HG03432 (cell line): Measurements from ENCODE around the gene CHMP4A.

Source experiments
- ATAC-seq: cut with Tn5 transposase; IDR thresholded peaks from one replicate; pipeline ENCODE4 v1.9.1; 2021; ENCODE audit warnings: mild to moderate bottlenecking, moderate library complexity; ENCODE audit not compliant: unreplicated experiment

Gene CHMP4A

GRCh38 chr14:24179961-24180796, 33.1 kb downstream of the CHMP4A start:
- ATAC-seq, result no peak

GRCh38 chr14:24179294-24179960, 33.9 kb downstream of the CHMP4A start:
- ATAC-seq, result no peak

DNA sequence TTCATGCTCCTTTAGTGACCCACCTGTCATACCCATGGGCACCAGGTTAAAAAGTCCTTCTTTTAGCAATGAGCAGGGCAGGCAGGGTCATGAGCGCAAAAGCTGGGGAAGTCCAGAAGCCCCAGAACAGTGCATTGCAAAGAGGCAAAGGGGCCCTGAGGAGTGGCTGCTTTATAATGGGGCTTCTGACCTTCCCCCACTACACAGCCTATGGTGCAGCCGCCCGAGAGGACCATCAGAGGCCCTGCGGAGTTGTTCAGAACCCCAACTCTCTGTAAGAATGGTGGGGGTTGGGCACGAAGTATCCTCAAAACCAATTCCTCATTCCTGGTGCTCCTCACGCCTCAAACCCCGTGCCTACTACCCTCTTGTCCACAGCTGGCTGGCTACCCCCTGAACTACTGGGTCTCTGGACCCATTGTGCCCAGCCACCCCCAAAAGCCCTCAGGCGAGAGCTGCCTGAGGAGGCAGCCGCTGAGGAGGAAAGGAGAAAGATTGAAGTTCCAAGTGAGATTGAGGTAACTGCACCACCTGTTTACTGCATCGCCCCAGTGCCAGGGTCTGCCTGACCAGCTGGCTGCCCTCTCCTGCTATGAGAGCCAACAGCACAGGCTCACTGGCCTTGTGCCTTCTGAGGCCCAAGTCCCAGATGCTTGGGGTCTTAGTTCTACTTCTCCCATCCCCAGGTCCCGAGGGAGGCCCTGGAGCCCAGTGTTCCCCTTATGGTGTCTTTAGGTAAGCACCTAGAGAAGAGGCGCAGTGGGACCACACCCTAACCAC, 34.7 kb downstream of the CHMP4A start:
- no peak for ATAC-seq

DNA sequence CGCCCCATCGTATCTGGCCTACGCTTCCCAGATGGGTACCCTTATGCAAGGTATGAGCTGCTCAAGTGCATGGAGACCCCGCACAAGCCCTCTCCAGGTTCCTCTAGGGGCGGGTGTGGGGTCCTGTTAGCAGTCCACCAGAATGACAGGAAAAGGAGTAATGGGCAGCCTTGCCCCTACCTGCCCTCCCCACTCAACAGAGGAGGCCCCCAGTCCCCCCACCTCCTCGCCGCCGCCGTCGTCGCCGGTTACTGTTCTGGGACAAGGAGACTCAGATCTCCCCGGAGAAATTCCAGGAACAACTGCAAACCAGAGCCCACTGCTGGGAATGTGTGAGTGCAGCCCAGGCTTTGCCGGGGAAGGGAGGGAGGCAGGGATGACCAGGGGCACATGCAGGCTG, 35.4 kb downstream of the CHMP4A start:
- no peak for ATAC-seq

DNA sequence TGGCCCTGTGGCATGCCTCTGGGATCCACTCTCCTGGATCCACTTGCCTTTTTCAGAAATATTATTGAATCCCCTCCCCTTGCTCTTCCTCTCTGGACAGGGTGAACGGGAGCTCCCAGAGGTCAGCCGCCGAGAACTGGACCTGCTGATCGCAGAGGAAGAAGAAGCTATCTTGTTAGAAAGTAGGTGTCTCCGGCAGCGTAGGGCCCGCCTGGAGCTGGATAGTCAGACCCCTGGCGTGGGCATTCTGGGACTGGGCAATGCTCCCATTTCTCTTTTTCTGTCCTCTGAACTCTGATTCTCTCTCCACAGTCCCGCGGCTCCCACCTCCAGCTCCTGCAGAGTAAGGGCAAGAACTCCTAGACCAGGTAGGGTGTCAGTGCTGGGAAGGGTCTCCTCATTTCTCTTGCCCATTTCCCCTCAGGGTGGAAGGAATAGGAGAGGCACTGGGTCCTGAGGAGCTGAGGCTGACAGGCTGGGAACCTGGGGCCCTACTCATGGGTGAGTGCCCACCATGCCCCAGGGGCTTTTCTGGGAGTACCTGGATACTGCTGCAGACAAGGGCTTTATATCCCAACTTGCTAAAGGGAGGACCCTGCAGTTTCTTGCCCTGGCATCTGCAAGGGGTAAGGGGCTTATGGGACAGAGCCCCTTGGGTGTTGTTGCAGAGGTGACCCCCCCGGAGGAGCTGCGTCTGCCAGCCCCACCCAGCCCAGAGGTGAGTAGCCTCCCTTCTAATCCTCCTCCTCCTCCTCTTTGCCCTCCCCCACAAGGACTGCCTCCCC, 36.1 kb downstream of the CHMP4A start:
- ATAC-seq, result no peak

DNA sequence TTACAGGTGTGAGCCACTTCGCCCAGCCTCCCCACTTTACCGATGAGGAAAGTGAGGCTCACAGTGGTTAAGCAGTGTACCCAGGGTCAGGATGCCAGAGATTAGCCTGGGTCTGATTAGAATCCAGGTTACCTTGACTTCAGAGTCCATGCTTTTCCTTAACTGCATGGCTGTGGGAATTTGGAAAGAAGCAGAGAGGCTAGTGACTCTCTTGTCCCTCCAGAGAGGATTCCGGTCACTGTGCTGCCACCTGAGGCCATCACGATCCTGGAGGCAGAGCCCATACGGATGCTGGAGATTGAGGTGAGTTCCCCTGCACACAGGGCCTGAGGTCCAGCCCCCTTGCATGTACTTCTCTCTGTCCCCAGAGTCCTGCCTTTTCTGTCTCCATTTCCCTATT, 36.7 kb downstream of the CHMP4A start:
- ATAC-seq, result no peak

DNA sequence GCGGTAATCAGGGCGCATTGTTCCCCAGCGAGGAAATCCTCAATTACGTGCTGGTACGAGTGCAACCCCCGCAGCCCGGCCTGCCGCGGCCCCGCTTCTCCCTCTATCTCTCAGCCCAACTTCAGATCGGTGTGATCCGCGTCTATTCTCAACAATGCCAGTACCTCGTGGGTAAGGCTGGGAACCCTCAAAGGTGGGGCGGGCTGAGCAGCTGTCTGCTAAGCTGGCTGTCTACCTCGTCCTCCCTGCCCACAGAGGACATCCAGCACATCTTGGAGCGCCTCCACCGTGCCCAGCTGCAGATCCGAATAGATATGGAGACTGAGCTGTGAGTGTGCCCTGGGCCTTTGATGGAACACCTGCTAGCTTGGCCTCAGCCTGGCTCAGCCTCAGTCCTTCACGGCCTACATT, 40.4 kb downstream of the CHMP4A start:
- no peak for ATAC-seq

GRCh38 chr14:24172261-24172860, 40.9 kb downstream of the CHMP4A start:
- ATAC-seq, result no peak

DNA sequence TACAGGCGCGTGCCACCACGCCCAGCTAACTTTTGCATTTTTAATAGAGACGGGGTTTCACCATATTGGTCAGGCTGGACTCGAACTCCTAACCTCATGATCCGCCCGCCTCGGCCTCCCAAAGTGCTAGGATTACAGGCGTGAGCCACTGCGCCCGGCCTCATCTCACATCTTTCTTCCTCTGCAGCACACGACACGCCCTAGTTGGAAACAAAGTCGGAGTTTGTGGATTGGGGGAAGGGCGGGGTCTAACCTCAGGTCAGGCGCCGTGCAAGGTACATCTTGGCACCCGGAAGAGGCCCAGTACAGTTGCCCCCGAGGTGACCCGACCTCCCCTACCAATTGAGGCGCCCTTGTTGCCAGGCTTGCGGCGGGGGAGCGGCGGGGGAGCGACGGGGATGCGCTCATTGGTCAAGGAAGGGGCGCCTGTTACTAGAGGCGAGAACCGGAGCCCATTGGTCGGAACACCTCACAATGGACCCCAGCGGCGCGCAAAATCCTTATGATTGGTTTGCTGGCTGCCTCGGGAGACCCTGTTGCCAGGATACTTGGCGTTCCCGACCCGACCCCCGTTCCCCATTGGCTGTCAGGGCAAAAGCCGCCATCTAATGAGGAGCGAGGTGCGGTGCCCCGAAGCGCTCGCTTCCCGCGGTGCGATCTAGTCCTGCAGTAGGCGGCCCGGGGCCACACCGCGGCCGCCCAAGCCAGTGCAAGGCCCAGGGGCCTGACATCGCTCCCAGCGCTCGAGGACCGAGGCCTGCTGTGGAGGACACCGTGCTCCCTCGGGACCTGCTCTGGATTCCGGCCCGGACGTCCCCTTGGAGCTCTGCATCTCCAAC, 41.6 kb downstream of the CHMP4A start, which contains the start of gene REC8:
TSS of gene REC8 (plus strand) at position 659 of the 839 bp plus-strand sequence. CDS start 473 bp downstream, outside the sequence.
- ATAC-seq, result peak; percentile 91

DNA sequence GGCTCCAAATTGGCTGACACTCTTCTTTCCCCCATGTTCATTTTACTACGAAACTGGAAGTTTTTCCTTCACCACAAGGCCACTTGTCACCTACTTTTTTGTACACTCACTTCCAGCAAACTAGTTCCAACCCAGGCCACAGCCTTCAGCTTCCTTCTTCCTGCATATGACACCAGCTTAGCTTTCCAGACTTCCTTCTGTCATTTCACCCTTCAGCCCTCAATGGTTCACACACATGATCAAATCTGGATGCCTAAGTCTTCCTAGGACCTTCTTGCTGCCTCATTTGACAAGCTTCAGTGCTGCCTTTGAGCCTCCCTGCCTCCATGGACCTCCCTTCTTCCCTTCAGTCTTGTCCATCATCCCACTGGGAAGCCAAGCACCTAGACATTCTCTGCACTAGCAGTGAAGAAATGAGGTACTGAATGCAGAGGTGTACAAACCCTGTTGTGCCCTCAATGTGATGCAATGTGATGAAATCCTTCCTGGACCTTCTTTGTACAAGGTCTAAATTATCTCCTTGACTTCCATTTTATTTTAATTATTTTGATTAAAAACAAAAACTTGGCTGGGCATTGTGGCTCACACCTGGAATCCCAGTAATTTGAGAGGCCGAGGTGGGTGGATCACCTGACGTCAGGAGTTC, 45.7 kb downstream of the CHMP4A start:
- no peak for ATAC-seq

DNA sequence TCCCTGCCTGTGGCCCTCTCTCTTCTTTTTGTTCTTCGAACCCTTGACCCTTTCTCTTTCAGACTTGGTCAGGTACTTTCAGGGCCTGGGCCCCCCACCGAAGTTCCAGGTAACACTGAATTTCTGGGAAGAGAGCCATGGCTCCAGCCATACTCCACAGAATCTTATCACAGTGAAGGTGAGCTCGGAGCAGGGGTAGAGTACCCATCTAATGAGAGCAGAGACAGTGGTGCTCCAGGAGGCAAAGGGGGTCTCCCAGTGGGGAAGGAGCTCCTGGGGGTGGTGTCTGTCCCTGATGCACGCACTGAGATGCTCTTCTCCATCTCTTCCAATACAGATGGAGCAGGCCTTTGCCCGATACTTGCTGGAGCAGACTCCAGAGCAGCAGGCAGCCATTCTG, 47.5 kb downstream of the CHMP4A start:
- ATAC-seq, result no peak

DNA sequence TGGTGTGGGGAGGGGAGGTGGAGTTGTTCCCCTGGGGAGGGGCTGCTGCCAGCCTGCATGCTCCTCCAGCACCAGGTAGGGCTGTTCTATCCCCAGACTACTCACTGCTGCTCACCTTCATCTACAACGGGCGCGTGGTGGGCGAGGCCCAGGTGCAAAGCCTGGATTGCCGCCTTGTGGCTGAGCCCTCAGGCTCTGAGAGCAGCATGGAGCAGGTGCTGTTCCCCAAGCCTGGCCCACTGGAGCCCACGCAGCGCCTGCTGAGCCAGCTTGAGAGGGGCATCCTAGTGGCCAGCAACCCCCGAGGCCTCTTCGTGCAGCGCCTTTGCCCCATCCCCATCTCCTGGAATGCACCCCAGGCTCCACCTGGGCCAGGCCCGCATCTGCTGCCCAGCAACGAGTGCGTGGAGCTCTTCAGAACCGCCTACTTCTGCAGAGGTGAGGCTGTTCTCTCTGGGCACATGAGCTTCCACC, 48.7 kb downstream of the CHMP4A start:
- ATAC-seq, result no peak

DNA sequence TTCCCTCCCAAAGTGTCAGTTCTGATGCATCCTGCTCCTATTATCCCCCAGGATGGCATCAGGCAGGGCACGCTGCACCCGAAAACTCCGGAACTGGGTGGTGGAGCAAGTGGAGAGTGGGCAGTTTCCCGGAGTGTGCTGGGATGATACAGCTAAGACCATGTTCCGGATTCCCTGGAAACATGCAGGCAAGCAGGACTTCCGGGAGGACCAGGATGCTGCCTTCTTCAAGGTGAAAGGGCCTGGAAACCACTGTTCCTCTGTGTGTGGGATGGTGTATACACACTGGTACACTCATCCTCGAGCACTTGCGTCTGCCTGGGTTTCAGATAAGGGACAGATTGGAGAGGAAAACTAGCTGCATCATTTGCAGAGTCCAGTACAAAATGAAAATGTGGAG, 51.2 kb downstream of the CHMP4A start:
- no peak for ATAC-seq

DNA sequence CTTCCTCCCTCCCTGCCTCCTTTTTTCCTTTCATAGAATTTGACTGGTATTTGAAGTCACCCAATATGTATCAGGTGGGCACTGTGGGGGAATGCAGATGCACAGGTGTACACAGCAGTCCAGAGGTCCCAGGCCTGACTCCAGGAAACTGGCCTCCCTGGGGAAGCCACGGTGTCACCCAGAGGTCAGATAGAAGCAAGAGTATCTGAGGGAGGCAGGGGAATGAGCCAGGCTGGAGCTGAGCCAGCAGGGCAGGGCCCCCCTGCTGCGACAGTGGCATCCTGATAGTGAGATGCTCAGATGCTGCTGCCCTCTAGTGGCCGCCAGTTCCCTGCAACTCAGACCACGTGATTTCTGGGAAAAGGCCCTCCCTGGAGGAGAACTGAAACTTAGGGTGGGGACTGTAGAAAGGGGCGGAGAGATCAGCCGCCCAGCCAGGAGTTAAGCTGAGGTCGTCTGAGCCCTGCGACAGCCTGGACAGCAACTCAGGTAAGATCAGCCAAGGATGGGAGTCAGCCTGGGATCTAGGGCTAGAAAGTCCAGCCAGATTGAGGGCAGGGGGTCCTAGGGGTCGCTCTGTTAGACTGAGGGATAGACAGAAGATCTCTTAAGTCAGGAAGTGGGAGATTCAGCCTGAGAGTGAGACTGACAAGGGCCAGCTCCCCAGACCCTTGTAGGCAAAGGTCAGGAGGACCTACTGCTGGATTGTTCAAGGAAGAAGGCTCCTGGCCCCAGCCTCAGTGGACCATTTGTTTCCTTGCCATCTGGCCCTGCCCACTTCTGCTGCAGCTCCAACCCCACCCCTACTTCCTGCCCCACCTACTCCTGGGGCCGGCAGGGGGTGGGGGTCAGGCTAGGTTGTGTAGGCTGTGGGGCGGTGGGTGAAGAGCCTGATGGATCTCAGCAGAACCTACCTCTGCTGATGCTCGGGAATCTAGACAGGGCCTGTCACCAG, 52.2 kb downstream of the CHMP4A start, which contains the start of gene IRF9:
TSS of gene IRF9 (plus strand) at position 416 of the 955 bp plus-strand sequence. CDS start 880 bp downstream, outside the sequence.
- ATAC-seq, result peak; percentile 85

DNA sequence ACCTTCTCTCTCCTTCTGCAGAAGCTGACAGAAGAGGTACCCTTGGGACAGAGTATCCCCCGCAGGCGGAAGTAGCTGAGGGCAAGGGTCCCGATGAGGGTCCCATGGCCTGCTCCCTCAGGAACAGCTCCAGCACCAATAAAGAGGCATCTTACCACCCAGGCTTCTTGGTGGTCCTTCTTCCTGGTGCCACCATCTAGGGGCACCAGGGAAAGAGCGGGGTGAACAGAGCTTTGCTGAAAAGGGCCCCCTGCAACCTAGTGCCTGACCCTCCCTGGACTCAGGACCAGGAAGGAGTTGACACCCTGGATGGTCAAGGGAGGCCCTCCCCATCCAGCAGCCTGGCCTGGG, 52.8 kb downstream of the CHMP4A start:
- no peak for ATAC-seq

DNA sequence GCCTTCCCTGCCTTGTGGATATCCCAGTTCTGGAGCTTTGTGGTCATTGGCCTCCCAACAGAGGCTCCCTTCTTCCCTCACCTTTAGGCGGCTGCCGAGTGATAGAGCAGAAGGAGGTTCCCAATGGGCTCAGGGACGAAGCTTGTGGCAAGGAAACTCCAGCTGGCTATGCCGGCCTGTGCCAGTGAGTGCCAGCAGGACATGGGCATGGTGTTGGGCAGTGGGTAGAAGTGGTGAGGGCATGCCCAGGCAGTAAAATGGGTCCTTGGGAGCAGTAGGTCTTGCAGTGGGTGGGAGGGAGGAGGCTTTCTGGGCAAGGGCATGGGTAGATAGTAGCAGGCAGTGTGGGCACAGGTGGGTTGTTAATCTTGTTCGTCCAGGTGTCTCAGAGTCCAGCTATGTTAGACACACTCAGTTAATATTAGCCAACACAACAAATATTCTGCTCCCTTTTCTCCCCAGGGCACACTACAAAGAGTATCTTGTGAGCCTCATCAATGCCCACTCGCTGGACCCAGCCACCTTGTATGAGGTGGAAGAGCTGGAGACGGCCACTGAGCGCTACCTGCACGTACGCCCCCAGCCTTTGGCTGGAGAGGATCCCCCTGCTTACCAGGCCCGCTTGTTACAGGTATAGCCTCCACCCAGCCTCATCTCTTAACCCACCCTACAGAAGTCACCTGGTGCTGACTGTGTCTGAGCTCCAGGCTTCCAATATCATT, 53.4 kb downstream of the CHMP4A start:
- ATAC-seq, result no peak
